ENCODE data around the gene TFAP2B. TPM values are rescaled to one million over a fixed set of nuclear protein-coding genes. Genes with fewer than 3 reads are reported as not detected.

Gene TFAP2B
- total RNA-seq, result not detected

DNA sequence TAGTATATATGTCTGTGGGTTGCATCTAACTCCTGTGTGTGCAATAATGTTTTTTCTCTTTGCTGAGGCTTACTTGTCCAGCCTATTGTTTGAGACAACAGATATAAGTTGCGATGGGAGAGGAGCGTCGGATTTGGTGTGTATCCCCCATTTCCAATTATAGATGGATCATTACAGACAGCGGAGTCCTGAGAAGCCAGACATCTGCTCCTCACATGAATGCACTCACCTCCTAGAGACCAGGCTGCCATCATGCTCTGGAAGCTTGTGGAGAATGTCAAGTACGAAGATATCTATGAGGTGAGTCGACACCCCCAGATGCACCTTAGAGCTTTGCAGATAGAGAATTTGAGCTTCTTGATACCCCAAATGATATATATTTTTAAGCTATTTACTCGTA lies at the start of gene TFAP2B:
TFAP2B (plus strand) TSS at position 199 of the 400 bp plus-strand sequence; CDS start at position 220, 21 bp downstream.
- Mint-ChIP-seq H3K36me3 (peaks cover 0 to 13% of the 10 kb centered on the region in 2 donors), H3K9me3 (peaks cover 0 to 3% of the 10 kb centered on the region in 2 donors), H3K27ac (peak within 1 kb of the TSS in 1 of 2 donors; percentile 44)
- ATAC-seq (no peak), DNase-seq (ENCODE audit: low spot score in 2 of 2) (no peak)

- Mint-ChIP-seq H3K9me3 (peaks cover 10 to 13% of the 10 kb centered on the region in 2 donors), H3K27ac (no peak overlapping the region)
Observed at GRCh38 chr6:50778696-50779095, 40.0 kb upstream of the TFAP2B start.

GRCh38 chr6:50780382-50780781 lies 38.3 kb upstream of the TFAP2B start:
- DNase-seq (ENCODE audit: low spot score in 2 of 2), result no peak
- H3K9me3 Mint-ChIP-seq, result peaks cover 10 to 13% of the 10 kb centered on the region in 2 donors
- no peak for ATAC-seq
- H3K36me3 Mint-ChIP-seq, result no peaks in the 10 kb centered on the region
- no peak overlapping the region for H3K27ac Mint-ChIP-seq

More at GRCh38 chr6:50778696-50779095, 40.0 kb upstream of the TFAP2B start:
- H3K36me3 Mint-ChIP-seq, result no peaks in the 10 kb centered on the region
- no peak for DNase-seq (ENCODE audit: low spot score in 2 of 2)
- ATAC-seq, result no peak

- no peak for DNase-seq (ENCODE audit: low spot score in 2 of 2)
Observed at GRCh38 chr6:50785921-50786320, 32.8 kb upstream of the TFAP2B start.

GRCh38 chr6:50791900-50792508 lies 26.7 kb upstream of the TFAP2B start:
- Mint-ChIP-seq H3K9me3 (peaks cover 0 to 4% of the 10 kb centered on the region in 2 donors), H3K27ac (no peak overlapping the region), H3K36me3 (no peaks in the 10 kb centered on the region)
- ATAC-seq (no peak), DNase-seq (ENCODE audit: low spot score in 2 of 2) (no peak)

More at GRCh38 chr6:50785921-50786320, 32.8 kb upstream of the TFAP2B start:
- Mint-ChIP-seq H3K27ac (no peak overlapping the region), H3K36me3 (no peaks in the 10 kb centered on the region), H3K9me3 (peaks cover 0 to 9% of the 10 kb centered on the region in 2 donors)
- ATAC-seq, result no peak

DNA sequence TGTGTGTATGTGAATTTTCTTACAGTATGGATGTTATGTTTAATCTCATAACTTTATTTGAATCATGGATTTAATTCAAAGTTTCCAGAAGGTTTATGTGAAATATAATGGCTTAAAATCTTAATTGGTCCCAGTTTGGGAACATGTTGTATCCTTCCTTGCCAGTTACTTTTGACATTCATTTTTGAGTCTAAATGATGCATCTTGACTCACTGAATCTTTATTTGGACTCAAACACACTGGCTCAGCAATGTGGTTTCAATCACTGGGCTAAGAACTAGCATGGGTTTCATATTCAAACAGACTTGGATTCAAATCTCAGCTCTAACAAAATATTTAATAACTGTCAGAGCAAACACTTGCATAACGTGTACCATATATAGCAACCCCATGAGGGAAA lies 25.9 kb upstream of the TFAP2B start:
- ATAC-seq, result no peak
- Mint-ChIP-seq H3K27ac (no peak overlapping the region), H3K9me3 (peaks cover 0 to 4% of the 10 kb centered on the region in 2 donors), H3K36me3 (no peaks in the 10 kb centered on the region)
- DNase-seq (ENCODE audit: low spot score in 2 of 2), result no peak

- Mint-ChIP-seq H3K9me3 (peaks cover 0 to 4% of the 10 kb centered on the region in 2 donors), H3K36me3 (no peaks in the 10 kb centered on the region), H3K27ac (no peak overlapping the region)
- DNase-seq (ENCODE audit: low spot score in 2 of 2) (no peak), ATAC-seq (no peak)
Observed at GRCh38 chr6:50795574-50795973, 23.1 kb upstream of the TFAP2B start.

DNA sequence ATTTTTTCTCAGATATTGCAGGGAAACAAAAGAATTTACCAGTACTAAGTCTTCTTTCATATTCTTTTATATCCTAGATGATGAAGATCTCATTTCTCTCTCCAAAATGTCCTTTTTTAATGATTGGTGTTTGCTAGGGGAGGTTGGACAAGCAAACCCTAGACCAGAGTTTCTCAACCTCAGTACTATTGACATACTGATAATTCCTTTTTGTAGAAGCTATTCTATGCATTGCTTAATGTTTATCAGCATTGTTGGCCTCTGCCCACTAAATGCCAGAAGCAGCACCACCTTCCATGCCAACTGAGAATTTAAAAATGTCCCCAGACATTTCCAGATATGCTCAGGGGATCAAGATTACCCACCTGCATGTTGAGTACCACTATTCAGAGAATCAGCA lies 14.4 kb upstream of the TFAP2B start:
- ATAC-seq, result no peak
- Mint-ChIP-seq H3K9me3 (peaks cover 0 to 4% of the 10 kb centered on the region in 2 donors), H3K27ac (no peak overlapping the region), H3K36me3 (no peaks in the 10 kb centered on the region)
- no peak for DNase-seq (ENCODE audit: low spot score in 2 of 2)

- DNase-seq (ENCODE audit: low spot score in 2 of 2), result no peak
- ATAC-seq, result no peak
- Mint-ChIP-seq H3K9me3 (peaks cover 0 to 4% of the 10 kb centered on the region in 2 donors), H3K36me3 (no peaks in the 10 kb centered on the region), H3K27ac (no peak overlapping the region)
Observed at GRCh38 chr6:50807035-50807434, 11.6 kb upstream of the TFAP2B start.

DNA sequence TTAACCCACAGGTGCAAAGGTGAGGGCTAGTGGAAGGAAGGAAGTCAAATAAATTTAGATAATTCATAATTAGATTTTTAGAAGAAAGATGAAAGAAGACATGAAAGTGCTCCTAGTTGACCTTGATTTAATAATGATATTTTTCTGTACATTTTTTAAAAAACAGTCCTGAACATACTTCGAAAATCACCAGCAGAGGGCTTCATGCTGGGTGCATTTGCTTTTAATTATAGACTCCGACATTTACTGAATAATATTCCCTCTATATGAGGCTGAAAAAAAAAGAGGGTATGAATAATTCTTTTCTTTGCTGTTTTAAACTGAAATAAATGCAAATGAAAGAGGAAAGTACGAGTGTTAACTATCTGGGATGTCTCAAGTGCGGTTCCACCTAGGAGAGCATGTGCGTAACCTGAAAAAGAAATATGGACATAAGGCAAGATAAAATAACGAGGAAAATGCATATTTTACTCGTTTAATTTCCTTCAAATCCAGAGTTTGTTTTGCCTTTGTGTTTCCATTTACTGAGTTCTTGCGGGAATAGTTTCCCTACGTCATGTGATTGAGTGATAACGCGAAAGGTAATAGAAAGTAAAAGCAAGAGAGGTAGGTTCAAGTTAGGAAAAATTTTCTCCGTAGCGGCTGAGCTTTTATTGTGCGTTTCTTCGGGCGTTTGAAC lies 3.1 kb upstream of the TFAP2B start:
- ATAC-seq (peak in 1 of 2 donors; percentile 40), DNase-seq (ENCODE audit: low spot score in 2 of 2) (no peak)
- Mint-ChIP-seq H3K36me3 (no peaks in the 10 kb centered on the region), H3K27ac (no peak overlapping the region), H3K9me3 (no peaks in the 10 kb centered on the region)

- no peaks in the 10 kb centered on the region for H3K9me3 Mint-ChIP-seq
- H3K27ac Mint-ChIP-seq, result no peak overlapping the region
- H3K36me3 Mint-ChIP-seq, result no peaks in the 10 kb centered on the region
- ATAC-seq (peak in 1 of 2 donors; percentile 71), DNase-seq (ENCODE audit: low spot score in 2 of 2) (peak in 1 of 2 donors; percentile 70)
Observed at GRCh38 chr6:50816115-50816675, 2.5 kb upstream of the TFAP2B start.

- H3K9me3 Mint-ChIP-seq, result peaks cover 0 to under 1% of the 10 kb centered on the region in 2 donors
- DNase-seq (ENCODE audit: low spot score in 2 of 2), result no peak
Observed at GRCh38 chr6:50816947-50817645, 1.6 kb upstream of the TFAP2B start.

GRCh38 chr6:50817646-50817950 lies 1.1 kb upstream of the TFAP2B start:
- DNase-seq (ENCODE audit: low spot score in 2 of 2), result no peak
- Mint-ChIP-seq H3K36me3 (peaks cover 0 to 5% of the 10 kb centered on the region in 2 donors), H3K9me3 (peaks cover 0 to 3% of the 10 kb centered on the region in 2 donors), H3K27ac (no peak overlapping the region)
- ATAC-seq, result no peak

More at GRCh38 chr6:50816947-50817645, 1.6 kb upstream of the TFAP2B start:
- Mint-ChIP-seq H3K27ac (no peak overlapping the region), H3K36me3 (peaks cover 0 to 1% of the 10 kb centered on the region in 2 donors)
- no peak for ATAC-seq

- H3K27ac Mint-ChIP-seq, result no peak overlapping the region
- peaks cover 0 to 6% of the 10 kb centered on the region in 2 donors for H3K36me3 Mint-ChIP-seq
- no peak for DNase-seq (ENCODE audit: low spot score in 2 of 2)
- H3K9me3 Mint-ChIP-seq, result peaks cover 0 to 3% of the 10 kb centered on the region in 2 donors
- no peak for ATAC-seq
Observed at GRCh38 chr6:50818020-50818419, 651 bp upstream of the TFAP2B start.

DNA sequence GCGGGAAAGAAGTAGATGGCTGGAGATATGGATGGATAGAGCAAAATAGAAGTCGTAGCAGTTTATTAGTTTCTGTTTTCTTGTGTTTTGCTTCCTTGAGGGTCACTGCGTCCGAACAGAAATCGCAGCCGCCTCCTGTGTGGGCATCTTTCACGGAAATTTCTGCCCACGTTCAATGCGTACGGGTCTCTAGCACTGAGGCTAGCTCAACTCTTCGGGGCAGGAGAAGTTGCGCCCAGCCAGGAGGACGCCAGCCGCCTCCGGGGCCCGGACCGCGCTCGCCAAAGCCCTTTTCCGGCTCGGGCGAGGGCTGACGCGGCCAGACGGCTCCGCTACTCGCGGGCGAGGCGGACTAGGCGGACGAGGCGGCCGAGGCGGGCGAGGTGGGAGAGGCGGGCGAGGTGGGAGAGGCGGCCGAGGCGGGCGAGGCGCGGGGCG lies 814 bp downstream of the TFAP2B start:
- peak overlapping the region in 1 of 2 donors; percentile 44 for H3K27ac Mint-ChIP-seq
- H3K36me3 Mint-ChIP-seq, result peaks cover 0 to 16% of the 10 kb centered on the region in 2 donors
- DNase-seq (ENCODE audit: low spot score in 2 of 2), result no peak
- no peak for ATAC-seq
- peaks cover 0 to 3% of the 10 kb centered on the region in 2 donors for H3K9me3 Mint-ChIP-seq

GRCh38 chr6:50819904-50820868 lies 1.5 kb downstream of the TFAP2B start:
- H3K9me3 Mint-ChIP-seq, result peaks cover under 1 to 3% of the 10 kb centered on the region in 2 donors
- no peak for ATAC-seq
- DNase-seq (ENCODE audit: low spot score in 2 of 2), result no peak
- peaks cover 0 to 17% of the 10 kb centered on the region in 2 donors for H3K36me3 Mint-ChIP-seq
- peak overlapping the region in 1 of 2 donors; percentile 17 for H3K27ac Mint-ChIP-seq

Measured in activated naive CD4-positive, alpha-beta T cell treated with anti-CD3 and anti-CD28 coated beads, Interleukin-2, amount 50 U/mL, for 72 hours (primary cell).